22Rv1 (cell line): ENCODE measurements around the gene OTUD4.

Experiments
- ZFX ChIP-seq: fragments of 450-650 bp; IDR thresholded peaks from 2 replicates; pipeline ENCODE4 v1.6.1; 2017; ENCODE audit warnings: antibody characterized with exemption, borderline replicate concordance
- TF ChIP-seq, protein P1 (sequence below): fragments of 450-650 bp; IDR thresholded peaks from 2 replicates; pipeline ENCODE4 v1.5.1; 2017; ENCODE audit warnings: mild to moderate bottlenecking

DNA sequence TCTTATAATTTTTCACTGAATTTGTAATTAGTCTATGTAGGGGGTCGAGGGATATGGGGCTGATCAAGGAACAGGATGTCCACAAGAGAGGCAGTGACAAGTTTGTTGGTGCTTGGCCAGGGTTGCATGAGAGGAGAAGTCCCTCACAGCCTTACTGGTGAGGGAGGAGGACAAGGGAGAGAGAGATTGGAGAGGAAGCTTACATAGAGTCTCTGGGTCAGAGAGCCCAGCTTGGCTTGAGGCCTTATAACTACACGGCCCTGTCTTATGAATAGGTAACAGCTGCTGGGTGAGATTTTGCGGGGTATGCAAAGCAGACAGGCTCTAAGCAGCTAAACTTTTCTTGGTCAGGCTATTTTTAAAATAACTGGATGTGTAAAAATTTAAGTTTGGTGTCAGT is 37.9 kb upstream of the OTUD4 start:
- TF ChIP-seq, protein P1, sequence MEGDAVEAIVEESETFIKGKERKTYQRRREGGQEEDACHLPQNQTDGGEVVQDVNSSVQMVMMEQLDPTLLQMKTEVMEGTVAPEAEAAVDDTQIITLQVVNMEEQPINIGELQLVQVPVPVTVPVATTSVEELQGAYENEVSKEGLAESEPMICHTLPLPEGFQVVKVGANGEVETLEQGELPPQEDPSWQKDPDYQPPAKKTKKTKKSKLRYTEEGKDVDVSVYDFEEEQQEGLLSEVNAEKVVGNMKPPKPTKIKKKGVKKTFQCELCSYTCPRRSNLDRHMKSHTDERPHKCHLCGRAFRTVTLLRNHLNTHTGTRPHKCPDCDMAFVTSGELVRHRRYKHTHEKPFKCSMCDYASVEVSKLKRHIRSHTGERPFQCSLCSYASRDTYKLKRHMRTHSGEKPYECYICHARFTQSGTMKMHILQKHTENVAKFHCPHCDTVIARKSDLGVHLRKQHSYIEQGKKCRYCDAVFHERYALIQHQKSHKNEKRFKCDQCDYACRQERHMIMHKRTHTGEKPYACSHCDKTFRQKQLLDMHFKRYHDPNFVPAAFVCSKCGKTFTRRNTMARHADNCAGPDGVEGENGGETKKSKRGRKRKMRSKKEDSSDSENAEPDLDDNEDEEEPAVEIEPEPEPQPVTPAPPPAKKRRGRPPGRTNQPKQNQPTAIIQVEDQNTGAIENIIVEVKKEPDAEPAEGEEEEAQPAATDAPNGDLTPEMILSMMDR: no peak
- TF ChIP-seq ZFX: no peak
